ENCODE data around the gene NRXN2.

Gene NRXN2

DNA sequence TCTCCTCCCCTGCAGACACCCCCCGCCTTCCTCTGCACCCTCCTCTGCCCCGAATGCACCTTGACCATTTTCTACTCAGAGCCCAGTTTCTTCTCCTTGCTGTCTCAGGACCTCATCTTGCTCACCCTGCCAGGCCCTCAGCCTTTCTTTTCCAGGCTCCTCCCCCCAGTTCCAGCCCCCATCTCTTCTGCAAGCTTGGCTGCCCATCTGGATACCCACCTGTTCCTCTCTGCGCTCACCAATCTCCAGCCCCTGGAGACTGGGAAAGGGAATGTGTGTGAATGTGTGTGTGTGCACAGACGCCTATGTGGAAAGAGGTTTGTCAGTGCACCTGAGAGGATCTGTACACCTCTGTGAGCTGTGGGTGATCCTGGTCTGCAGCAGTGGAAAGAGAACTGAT lies 95.6 kb downstream of the NRXN2 start:
- DNase-seq = no peak
- no peak for ATAC-seq

DNA sequence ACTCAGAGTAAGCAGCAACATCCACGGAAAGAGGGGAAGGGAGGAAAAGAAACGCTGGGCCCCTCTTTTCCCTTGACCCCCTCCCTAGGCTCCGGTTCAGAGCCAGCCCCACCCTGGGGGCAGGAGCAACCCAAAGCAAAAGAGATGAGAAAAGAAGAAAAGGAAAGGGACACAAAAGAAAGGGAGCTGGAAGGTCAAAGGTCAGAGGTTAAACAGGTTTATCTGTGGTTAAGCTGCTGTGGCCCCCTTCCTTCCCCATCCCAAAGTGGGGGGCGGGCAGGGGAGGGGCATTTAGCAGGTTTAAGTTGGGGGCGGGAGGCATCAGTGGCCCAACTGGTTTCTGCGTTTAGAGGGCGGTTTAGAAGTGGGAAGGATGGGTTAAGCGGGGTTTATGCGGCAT lies 96.4 kb downstream of the NRXN2 start:
- DNase-seq = no peak
- no peak for ATAC-seq

DNA sequence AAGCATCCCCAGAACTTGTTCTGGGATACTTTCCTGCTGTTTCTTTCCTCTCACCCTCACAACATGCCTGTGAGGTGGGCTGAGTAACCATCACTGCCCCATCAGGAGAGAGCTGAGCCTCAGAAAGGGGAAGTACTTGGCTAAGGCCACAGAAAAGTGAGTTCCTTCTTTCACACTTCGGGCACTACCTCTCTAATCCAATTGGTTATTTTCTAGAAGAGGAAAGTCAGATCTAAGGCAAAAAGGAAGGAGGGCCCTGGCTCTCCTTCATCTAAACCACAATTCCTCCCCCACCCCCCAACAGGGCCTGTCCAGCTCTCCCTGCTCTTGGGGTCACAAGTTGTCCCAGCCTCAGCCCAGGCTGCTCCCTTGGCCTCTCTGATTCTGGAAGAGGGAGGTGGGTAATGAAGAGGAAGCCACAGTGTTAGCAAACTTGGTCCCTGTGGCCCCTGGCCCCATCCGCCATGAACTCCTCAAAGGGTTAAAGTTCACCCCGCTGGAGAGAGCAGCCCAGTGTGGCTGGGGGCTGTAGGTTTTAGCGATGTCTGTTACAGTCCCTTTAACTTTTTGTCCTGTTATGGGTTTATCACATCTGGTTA lies 98.0 kb downstream of the NRXN2 start:
- ATAC-seq (no peak), DNase-seq (no peak)

DNA sequence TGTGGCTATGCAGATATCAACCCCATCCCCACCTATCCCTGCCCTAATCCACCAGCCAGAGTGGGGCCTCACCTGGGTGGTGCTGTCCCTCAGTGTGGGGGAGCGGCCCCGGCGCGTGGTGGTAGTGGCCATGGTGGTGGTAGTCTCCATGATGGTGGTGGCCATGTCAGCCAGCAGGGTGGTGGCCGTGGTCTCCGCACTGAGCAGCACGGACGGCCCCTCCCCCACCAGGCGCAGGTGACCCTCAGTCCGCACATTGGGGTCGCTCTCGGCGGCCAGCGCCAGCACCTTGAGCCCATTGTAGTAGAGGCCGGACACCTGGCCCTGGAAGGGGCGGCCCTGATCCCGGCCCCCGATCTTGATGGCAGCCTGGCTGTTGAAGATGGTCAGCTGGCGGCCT lies 100.3 kb downstream of the NRXN2 start:
- ATAC-seq = no peak
- no peak for DNase-seq

DNA sequence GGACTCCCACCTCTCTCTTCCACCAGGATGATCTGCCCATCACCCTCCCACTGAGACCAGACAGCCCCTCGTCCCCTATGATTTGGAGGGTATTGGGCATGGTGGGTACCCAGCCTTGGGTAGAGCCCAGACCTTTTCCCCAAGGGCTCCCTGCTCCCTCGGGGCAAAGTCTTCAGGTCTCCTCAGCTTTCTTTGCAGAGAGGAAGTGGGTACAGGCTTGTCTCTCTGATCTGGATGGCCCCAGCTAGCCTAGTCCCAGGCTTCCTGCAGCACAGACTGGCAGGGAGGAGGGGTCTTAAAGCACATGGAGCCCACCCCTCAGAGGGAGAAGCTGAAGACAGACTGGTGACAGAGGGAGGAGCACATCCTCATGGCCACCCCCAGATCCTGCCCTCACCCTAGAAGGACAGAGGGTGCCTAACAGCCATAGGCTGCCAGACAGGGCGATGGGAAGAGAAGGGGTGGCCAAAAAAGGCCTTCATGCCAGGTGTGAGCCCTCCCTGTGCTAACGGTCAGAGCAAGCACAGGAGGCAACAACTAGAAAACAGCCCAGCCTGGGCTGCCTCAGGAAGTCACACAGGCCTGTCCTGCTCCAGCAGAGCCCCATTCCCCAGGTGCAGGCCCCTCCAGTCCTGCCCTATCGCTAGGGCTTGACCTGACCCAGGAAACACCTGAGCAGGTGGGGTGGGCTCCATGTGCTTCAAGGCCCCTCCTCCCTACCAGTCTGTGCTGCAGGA lies 101.5 kb downstream of the NRXN2 start:
- DNase-seq (no peak), ATAC-seq (no peak)

DNA sequence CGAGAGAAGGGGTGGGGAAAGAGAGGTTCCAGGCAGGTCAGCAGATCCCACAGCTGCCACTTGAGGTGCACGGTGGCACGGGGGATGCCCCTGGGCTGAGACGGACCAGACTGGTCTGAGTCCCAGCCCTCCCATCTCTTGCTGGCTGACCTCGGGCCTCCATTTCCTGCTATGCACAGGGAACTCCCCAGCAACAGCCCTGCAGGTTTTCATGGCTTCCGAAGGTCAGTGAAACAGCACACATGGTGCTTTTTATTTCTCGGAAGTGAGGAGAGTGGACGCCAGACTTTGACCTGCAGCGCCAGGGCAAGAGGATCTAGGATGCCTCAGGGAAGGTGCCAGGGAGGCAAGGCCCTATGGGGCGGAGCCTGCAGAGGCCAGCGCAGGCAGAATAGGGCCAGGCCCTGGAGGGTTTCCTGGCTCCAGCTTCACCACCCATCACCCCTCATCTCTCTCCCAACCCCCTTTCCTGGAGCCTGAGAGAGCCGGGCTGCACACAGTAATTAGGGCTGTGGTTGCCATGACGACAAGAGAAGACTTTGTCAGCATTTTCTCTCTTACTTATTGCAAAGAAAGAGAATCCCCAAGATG lies 102.5 kb downstream of the NRXN2 start:
- no peak for ATAC-seq
- DNase-seq = no peak

DNA sequence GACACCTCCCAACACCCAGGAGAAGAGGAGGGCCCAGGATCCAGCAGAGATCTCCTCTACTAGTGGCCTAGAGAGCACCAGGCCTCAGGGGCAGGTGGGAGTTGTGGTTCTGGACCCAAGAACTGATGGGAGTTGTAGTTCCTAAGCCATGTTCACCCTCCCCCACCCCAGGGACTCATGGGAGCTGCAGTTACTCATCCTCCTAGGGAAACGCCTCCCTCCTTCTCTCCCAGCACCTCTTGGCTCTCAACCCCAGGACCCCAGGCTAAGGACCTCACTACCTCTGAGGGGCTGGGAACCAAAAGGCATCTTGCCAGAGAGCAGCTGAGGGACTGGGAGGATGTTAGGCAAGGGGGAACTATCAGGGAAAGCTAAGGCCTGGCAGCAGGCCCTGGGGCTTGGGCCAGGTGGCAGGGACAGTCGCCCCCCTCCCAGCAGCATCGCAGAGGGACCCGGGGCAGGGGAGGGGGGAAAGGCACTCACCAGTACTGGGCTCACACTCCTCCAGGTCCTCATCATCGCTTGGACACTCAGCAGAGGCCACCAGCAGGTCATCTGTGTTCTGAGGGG lies 103.1 kb downstream of the NRXN2 start:
- DNase-seq (no peak), ATAC-seq (no peak)

DNA sequence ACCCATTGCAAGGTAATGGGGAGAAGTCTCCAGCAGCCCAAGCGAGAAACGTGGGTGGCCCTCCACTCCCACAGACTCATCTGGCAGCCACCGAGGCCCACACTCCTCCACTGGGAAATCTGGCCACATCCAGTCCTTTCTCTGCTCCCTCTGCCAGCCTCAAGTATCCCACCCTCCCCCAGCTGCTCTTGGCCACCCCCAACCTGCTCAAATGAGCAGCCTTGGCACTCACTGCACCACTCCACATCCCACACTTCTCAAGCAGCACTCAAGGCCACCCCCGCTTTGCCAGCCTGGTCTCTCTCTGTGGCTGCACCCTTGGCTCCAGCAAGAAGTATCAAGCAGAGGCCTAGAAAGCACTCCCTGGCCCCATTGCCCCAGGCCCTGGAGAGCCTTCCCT lies 103.8 kb downstream of the NRXN2 start:
- no peak for ATAC-seq
- no peak for DNase-seq

DNA sequence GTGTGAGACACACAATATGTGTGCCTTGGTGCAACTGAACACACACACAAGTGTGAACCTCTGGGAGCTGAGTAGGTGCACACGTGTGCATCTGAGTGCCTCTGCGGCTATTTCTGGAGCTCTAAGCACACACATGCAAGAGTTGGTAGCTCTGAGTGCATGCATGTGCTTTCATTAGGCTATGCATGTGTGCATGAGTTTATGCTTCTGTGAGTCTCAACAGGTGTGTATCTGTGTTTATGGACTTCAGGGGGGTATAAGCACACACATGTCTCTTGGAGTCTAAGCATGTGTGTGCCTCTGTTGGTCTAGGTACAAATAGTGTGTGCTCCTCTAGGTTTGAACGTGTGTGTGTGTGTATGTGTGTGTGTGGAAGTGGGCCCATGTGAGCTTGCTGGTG lies 106.2 kb downstream of the NRXN2 start:
- DNase-seq (no peak), ATAC-seq (no peak)

DNA sequence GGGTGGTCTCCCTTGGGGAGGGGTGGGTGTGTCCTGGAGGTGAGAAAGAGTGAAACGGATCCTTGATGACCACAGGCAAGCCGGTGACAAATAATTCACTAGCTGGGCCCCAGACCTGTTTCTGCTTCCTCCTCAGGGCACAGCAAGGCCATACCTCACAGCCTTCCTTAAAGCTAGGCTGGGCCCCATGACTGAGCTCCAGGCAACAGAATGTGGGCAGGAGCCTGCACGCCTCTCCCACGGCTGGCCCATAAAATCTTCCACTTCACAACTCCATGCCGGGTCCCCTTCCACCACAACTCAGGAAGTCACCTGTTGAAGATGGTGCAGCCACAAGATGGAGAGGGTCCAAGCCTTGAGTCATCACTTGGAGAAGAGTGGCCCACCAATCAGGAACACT lies 108.1 kb downstream of the NRXN2 start:
- no peak for DNase-seq
- no peak for ATAC-seq

DNA sequence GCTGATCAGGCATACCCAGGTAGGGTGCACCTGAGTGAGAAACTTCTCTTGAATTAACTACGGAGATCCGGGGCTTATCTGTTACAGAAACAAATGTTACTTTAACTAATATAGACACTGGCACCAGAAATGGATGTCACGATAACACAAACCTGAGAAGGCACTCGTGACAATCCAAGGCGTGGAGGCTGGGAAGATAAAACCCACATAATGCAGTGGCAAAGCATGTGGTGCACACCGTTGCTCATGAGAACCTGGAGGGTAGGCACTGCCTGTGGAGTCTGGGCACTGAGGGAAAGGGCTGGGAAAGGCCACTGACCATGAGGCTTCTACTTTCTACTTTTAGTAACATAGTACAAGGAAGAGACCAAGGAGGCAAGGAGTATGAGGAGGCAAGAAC lies 109.3 kb downstream of the NRXN2 start:
- DNase-seq (no peak), ATAC-seq (no peak)

DNA sequence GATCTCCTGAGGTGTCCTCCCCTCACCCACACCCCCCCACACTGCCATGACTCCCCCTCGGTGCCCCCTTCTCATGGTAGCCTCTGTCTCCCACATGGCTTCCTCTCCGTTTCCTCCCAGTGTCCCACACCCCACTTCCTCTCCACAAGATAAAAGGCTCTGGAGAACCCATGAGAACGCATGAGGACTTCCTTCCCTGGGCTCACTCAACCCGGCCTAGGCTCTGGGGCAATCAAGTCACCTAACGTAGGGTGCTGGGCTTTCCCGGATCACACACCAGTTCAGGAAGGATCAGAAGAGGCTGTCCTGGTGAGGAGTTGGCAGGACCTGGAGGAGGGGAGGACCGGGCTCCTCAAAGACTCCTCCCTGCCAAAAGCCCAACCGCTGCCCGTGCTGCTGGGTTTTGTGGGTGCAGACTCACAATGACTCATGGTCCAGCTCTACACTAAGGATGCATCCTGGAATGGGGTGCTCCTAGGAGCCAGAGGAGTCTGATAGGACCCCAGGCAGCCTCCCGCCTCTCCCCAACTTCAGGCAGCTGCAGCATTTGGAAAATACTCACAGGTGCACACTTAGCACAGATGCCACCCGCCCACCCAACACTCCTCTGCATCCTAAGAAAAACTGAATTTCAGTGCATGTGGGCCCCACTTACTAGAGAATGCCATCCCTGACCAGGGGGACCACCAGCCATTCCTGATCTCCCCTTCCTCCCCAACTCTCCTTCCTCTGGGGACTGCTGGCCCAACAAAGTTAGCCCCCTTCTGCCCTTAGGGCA lies 110.9 kb downstream of the NRXN2 start:
- DNase-seq (no peak), ATAC-seq (no peak)

DNA sequence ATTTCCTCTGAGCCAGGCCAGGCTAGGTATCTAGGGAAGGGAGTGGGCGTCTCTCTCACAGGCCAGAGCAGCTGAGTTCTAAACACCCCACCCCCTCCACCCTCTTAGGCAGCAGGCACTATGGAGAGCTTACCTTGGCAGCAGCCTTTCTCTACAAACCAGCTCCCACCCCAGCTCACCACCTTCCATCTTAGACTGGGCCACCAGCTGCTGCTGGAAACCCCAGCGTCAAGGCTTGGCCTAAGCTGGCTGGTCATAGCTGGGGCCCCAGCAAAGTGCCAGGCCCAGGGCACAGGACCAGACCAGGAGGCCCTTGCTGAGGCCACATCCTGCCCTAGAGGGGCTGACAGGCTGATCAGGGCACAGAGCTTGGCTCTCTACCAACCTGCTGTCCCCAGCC lies 111.8 kb downstream of the NRXN2 start:
- DNase-seq (no peak), ATAC-seq (no peak)

DNA sequence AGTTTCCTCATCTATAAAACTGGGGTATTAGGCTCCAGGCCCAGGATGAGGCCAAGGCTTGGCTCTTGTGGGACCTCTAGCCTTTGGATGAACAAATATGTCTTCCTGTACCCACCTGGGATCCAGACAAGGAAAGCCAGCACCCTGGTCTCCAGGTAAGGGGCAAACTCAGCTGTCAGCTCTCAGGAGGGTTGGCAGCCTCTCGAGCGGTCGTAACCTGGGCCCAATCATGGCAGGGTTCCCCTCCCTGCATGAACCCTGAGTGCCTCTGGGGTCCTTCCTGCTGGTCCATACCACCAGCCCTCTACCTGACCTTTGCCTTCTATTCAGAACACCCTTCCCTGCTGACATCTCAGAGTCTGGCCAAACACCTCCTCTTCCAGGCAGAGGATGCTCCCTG lies 112.4 kb downstream of the NRXN2 start:
- no peak for DNase-seq
- no peak for ATAC-seq

DNA sequence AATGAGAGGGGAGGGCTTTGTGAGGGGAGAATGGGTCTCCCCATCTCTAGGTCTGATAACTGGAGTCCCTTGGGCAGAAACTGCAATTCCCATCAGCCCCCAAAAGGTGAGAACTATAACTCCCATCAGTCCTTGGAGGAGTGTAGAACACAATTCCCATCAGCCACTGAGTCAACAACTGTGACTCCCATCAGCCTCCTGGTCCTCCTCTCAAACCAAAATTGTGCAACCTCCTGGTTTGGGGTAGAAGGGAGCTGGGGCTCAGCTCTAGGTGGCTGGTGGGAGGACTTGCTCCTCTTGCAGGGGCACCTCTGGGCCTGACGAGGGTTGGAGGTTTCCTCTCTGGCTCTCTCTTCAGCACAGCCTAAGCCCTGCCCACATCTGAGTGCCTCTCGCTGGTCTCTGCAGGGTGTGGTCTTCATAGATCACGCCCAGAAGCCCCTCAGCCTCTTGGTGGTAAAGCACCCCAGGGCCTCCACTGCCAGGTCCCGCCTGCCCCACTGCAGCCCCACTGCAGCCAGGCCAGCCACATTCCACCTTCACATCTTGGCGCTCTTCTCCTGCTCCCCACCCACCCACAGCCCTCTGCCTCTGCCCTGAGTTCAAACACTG lies 113.5 kb downstream of the NRXN2 start:
- no peak for DNase-seq
- ATAC-seq = no peak

DNA sequence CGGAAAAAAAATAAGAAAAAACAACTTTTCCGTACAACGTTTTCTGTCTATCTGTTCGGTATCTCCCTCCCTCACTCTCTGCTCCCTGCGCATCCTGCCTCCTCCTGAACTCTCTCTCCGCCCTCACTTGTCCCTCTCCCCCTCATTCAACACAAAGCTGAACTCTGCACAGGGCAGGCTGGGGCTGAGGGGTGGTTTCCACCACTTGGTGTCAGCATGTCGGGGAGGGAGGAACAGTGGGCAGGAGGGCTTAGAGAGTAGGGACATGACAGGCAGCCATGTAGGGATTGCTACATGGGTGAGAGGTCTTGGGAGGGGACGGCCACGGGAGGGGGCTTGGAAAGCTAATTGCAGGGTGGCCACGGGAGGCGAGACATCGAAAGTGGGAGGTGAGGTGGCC lies 114.4 kb downstream of the NRXN2 start:
- no peak for ATAC-seq

DNA sequence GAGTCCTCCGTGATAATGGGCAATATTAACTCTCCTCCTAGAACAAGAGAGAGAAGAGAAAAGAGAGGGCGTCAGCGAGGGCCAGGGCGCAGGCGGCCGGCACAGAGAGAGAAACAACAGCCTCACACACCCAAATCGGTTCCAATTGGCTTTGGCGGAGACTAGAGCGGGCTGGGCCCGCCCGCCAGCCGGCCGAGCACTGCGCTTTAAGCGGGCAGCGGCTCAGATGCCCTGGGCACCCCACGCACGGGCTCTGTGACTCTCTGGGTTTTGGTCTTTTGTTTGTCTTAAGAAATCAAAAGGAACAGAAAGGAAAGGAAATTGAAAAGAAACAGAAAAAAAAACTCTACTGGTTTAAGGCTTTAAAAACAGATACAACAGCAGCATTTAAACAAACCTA lies 115.0 kb downstream of the NRXN2 start:
- DNase-seq (no peak), ATAC-seq (no peak)

More for the DNA sequence above, 114.4 kb downstream of the NRXN2 start:
- DNase-seq = no peak

DNA sequence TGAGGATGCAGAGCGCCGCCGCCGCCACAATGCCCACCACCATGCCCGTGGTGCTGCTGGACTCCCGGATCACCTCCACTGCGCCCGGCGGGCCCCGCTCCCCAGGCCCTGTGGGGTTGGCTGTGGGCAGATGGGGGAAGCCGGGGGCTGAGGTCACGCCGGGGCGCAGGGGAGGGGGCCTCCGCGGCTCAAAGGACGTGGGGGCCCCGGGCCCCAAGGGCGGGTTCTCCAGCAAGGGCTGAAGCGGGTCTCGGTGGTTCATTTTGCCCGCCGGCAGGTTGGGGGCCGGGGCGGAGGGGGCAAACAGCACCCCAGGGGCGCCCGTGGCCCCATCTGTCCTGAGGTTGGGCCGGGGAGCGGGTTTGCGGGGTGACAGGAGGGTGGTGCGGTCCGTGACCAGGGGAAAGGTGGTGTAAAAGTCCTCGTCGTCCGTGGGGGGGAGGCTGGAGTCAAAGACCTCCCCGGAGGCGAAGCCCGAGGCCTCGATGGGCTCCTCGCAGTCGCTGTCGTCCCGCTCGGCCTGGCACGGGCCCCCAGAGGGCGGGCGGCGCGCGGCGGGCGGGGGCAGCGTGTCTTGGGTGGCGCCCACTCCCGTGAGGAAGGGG lies 115.5 kb downstream of the NRXN2 start:
- DNase-seq = no peak
- no peak for ATAC-seq

DNA sequence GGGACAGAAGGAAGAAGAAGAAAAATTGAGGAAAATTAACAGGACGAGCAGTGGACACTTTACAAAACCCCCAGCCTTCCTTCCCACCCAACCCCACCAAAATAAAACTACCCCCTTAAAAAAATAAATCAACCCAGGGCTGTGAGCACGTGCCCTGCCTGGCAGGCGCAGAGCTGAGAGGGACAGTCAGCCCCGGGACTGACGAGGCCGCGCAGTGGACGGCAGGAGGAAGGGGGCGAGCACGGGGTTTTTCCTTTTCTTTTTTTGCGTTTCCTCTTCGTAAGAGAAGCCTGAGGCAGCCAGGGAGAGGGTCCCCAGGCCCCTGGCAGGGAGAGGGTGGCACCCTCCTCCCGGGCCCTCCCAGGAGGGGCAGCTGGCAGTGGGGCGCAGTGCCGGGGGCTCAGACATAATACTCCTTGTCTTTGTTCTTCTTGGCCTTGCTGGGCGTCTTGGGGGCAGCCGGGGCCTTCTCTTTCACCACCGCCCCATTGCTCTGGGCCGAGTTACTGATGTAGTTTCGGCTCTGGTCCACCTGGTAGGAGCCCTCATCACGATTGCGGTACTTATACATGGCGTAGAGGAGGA lies 116.1 kb downstream of the NRXN2 start:
- ATAC-seq = no peak

DNA sequence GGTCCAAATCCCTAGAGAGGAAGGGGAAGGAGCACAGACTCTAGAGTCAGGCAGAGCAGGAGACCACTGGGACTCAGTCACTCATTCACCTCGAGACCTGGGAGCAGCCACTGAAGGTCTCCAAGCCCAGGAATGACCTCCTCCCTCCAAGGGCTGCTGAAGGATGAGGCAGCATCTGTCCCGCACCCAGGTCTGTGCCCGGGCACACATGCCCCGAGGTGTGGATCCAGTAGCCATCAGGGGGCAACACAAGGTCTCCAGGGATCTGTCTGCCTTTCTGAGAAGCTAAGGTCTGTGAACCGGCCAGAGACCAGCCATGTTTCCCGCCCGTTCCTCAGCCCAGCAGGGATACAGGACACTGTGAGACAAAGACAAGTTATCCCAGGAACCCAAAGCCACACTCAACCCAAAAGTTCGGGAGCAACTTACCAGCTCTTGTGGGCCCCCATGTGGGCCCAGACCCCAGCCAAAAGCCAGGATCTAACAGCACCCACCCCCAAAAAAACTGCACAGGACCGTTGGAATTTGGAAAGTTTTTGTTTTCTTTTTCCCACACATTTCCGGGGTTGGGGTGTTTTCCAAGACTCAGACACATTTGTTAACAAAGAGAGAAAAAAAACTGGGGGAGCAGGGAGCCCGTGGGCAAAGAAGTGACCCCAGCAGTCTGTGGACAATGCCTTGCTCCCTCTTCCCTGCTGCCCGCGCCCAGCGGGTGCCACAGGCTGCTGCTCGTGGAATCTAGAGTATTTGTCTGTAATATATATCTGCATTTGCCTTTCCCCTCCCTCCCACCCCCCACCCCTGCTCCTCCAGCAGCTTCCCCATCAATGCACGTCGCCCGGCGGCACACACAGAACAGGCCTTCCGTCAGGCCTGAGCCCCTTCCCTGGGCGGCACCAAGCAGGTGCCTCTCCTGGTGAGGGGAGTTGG lies 117.1 kb downstream of the NRXN2 start:
- no peak for ATAC-seq
- no peak for DNase-seq

More for the DNA sequence above, 116.1 kb downstream of the NRXN2 start:
- DNase-seq = no peak

DNA sequence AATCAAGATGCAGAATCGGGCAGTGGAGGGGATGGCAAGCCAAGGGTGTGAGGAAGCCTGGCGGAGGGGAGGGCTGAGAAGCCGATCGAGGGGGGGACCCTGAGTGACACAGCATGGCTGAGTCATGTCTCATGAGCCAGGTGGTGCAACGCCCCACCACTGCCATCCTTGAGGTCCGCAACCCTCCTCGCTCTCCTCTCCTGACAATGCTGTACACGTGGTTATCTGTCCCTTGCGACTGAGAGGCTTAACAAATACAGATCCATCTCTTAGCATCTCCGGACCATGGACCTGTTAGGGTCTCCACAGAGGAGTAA lies 117.8 kb downstream of the NRXN2 start:
- ATAC-seq (no peak), DNase-seq (no peak)
